ENCODE data around the gene P3H3.
A peak's percentile ranks its signal among the peaks of the same experiment; 100 is the strongest.
"Not testable (repeated sequence)": the region's sequence is repeated elsewhere in the genome, so short reads cannot be mapped to it uniquely, and the experiment has no call there.

The P3H3 gene

GRCh38 chr12:6845395-6845794 lies 17.2 kb downstream of the P3H3 start:
- DNase-seq (ENCODE audit: low spot score), result no peak

- DNase-seq (ENCODE audit: low spot score), result no peak
These were observed 18.2 kb downstream of the P3H3 start for GRCh38 chr12:6846316-6846869.

DNA sequence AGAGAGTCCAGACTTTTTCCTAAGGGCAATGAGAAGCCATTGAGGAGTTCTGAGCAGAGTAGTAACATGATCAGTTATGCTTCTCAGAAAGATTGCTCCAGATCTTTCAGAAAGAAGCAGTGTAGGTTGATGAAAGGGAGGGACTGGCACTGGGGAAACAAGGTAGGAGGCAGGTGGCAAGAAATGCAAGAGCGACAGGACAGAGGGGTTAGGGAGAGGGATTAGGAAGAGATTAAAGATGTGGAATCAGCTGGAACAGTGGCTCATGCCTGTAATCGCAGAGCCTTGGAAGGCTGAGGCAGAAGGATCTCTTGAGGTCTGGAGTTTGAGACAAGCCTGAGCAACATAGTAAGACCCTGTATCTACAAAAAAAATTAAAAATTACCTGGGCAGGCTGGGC lies 19.5 kb downstream of the P3H3 start:
- DNase-seq (ENCODE audit: low spot score), result no peak

- DNase-seq (ENCODE audit: low spot score), result no peak
These were observed 21.2 kb downstream of the P3H3 start for GRCh38 chr12:6849427-6849826.

DNA sequence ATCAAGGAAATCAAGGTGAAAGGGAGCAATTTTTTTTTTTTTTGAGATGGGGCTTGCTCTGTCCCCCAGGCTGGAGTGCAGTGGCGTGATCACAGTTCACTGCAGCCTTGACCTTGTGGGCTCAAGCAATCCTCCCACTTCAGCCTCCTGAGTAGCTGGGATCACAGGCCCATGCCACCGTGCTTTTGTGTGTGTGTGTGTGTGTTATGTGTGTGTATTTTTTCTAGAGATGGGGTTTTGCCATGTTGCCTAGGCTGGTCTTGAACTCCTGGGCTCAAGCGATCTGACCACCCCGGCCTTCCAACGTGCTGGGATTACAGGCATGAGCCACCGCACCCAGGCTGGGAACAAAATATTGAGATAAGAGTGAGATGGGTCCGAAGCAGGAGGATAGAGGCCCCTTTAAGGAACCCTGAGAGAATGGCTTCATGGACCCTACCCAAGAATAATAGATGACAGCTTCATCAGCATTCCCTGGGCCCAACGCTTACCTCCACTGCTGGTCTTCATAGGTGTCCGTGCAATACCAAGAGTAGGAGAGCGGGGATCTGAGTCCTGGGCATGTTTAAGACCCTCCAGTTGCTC lies 21.9 kb downstream of the P3H3 start:
- no peak for DNase-seq (ENCODE audit: low spot score)

DNA sequence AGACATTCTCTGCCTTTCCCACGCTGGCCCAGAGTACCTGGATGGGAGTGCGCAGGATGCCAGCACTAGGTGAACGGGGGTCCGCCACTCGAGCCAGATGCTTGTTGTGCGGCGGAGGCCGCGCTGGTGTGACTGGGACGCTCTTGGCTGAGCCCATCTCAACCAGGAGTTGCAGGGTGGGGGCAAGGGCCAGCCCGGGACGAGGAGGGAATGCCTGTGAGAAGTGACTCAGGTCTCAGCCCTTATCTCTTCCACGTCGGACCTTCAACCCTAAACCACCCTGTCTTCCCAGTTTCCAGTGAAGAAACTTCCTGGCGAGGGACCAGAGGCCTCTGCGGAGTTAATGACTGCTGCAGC lies 22.6 kb downstream of the P3H3 start:
- no peak for DNase-seq (ENCODE audit: low spot score)

DNA sequence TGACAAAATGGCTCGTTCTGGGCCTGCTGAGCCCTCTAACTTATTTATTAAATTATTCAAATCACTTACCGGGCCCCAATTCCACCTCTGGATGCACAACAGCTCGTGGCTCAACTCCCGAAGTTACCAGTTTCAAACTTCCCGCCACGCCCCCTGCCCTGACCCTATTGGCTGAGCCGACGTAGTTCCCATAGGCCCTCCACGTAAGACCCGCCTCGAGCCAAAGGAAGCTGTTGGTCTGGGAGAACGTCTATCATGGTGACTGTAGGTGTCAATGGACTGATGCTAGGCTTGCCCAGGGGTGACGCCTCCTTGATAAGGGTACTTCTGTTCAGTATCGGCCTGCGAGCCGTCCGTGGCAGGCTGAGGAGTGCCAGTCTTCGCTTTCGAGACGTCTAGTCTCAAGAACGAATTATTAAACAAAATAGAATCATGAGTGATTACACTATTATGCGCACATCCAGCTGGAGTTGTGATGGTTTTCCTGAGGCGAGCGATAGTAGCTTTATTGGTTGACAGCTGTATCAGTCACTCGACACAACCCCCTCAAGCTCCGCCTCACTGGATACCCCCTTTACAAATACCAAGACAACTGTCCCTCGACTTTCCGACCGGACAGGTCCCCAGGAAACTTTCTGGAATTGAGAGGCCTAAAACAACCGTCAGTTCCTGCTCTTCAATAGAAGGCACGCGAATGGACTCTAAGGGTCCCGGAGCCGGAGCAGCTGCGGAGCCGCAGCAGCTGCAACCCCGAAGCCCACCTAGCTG lies 23.1 kb downstream of the P3H3 start, which contains the start of gene CDCA3:
Gene CDCA3 (minus strand): TSS at position 134 of the 768 bp plus-strand sequence. CDS start 334 bp downstream, outside the sequence.
- peak; percentile 95 for DNase-seq (ENCODE audit: low spot score)

GRCh38 chr12:6851921-6852650 lies 23.9 kb downstream of the P3H3 start, which contains the start of gene USP5:
TSS of gene USP5 (plus strand) at chr12:6852150. CDS start at chr12:6852180, 30 bp downstream.
- DNase-seq (ENCODE audit: low spot score), result peak; percentile 99

DNA sequence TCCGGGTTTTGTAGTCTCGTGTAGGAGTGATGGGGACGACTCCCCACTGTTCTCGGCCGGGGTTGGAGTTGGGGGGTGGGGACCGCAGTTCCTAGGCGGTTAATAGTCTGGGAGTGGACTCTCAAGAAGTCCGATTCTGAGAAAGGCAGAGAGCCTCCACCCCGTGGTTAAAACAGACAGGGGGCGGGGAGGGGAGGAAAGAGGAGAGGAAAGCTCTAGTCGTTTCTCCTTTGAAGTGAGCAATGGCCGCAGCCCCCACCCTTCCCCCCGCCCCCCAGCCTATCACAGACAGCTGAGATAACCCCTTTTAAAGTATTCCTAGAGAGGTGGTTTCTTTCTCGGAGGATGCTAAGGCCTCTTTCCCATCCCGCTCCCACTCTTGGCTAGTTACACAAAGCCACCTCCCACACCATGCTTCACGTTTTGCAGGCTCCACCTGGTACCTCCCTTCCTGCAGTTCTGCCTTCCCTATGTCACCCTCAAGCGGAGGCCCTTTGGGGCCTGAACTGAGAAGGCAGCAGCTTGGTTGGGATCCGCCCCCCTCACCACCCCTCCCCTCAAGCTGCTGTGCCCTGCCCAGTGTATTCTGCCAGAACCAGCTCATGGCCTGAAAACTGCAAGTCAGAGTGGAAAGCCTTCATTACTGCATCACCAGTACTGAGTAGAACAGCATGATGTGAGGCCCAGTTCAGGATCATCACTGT lies 24.6 kb downstream of the P3H3 start:
- peak; percentile 62 for DNase-seq (ENCODE audit: low spot score)

DNA sequence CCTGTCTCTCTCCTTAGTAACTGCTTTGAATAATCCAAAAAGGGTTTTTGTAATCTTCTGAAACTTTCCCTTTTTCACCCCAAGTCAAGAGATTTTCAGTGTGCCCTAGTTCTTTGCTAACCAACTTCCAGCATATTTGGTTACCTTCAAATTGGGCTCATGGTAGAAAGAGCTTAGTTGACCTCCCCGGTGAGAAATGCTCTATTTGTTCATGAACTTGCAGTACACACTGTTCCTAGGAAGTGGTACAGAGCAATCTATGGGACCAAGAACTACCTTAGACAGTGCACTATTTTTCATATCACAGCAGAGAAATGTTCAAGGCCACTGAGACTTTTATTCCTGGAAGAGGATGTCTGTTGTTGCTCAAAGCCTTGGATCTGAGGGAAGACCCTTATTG lies 25.4 kb downstream of the P3H3 start:
- no peak for DNase-seq (ENCODE audit: low spot score)

- DNase-seq (ENCODE audit: low spot score), result no peak
These were observed 25.8 kb downstream of the P3H3 start for GRCh38 chr12:6854036-6854435.

DNA sequence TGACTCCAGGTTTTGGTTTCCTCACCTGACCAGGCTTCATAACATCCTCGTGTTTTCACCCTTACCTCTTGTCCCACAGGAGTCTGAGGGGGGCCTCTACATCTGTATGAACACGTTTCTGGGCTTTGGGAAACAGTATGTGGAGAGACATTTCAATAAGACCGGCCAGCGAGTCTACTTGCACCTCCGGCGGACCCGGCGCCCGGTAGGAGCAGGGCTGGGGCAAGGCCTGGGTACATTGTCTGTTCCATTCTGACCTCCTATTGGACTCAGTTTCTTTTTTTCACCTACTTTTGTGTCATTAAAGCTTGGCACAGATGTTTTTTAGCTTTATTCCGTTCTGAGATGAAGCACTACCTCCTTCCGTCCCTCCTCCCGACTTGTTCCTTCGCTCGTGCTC lies 27.1 kb downstream of the P3H3 start:
- DNase-seq (ENCODE audit: low spot score), result no peak

DNA sequence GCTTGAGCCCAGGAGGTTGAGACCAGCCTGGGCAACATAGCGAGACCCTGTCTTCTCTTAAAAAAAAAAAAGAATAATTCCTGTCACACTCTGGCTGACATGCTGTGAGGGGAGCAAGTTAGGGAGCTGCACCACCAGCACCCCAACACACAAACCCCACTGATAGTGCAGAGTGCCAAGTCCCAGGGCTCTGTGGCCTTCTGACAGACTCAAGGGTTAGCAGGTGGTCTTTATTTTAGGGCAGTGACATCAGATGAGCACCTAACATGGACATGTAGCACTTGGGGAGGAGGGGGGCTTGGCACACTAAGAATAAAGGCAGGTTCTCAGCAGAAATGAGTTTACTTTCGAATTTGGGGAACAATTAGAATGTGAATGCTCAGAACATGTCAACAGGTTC lies 30.6 kb downstream of the P3H3 start:
- DNase-seq (ENCODE audit: low spot score), result no peak

DNA sequence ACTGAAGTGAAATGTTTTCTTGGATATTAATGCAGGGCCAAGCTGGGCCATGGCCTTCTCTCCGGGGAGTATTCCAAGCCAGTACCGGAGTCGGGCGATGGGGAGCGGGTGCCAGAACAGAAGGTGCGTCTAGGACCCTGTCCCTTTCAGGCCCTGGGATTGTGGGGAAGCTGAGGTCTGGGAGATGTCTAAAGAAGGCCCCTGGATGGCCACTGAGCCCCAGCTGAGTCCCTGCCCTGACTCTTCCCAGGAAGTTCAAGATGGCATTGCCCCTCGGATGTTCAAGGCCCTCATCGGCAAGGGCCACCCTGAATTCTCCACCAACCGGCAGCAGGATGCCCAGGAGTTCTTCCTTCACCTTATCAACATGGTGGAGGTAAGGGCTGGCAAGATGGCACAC lies 31.9 kb downstream of the P3H3 start:
- DNase-seq (ENCODE audit: low spot score), result no peak

DNA sequence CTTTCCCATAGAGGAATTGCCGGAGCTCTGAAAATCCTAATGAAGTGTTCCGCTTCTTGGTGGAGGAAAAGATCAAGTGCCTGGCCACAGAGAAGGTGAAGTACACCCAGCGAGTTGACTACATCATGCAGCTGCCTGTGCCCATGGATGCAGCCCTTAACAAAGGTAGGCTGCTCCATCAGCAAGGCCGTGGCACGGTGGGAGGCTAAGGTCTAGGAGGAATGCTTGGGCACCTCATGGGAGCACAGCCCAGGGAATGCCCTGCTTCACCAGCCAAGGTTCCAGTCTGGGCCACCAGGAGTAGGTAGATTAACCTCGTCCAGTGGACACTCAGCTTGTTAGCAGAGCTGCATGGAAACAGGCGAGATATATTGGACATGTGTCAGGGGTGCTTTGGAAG lies 32.7 kb downstream of the P3H3 start:
- DNase-seq (ENCODE audit: low spot score), result no peak

DNA sequence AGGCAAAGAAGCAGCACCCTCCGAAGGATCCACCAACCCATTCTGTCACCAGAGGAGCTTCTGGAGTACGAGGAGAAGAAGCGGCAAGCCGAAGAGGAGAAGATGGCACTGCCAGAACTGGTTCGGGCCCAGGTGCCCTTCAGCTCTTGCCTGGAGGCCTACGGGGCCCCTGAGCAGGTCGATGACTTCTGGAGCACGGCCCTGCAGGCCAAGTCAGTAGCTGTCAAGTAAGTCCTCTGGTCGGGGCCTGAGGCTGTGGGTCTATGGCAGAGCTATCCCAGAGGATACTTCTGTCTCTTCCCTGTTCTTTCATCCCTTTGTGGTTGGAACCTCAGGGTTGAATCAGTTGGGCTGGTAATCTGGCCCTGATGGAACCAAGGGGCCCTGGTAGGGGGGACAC lies 33.2 kb downstream of the P3H3 start:
- DNase-seq (ENCODE audit: low spot score), result no peak

GRCh38 chr12:6863033-6863432 lies 34.8 kb downstream of the P3H3 start:
- DNase-seq (ENCODE audit: low spot score), result no peak

DNA sequence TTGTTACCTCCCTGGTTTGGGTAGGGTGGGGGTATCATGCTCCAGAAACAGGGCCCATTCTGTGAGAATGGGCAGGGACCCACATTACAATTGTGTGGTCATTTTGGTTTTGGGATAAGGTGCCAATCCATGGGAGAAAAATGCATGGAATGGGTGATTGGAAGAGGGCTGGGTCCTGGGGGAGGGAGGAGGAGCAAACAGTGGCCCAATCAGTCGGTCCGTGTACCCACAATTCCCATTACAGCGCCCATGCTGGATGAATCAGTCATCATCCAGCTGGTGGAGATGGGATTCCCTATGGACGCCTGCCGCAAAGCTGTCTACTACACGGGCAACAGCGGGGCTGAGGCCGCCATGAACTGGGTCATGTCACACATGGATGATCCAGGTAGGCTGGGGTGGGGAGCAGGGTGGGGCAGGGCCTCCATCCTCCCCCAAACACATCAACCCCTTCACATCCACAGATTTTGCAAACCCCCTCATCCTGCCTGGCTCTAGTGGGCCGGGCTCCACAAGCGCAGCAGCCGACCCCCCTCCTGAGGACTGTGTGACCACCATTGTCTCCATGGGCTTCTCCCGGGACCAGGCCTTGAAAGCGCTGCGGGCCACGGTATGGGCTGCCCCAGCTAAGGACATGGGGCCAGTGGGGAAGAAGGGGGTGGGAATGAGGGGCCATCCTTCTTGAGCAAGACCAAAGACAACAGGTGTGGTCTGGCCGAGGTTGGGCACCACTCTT lies 35.5 kb downstream of the P3H3 start:
- DNase-seq (ENCODE audit: low spot score), result no peak

DNA sequence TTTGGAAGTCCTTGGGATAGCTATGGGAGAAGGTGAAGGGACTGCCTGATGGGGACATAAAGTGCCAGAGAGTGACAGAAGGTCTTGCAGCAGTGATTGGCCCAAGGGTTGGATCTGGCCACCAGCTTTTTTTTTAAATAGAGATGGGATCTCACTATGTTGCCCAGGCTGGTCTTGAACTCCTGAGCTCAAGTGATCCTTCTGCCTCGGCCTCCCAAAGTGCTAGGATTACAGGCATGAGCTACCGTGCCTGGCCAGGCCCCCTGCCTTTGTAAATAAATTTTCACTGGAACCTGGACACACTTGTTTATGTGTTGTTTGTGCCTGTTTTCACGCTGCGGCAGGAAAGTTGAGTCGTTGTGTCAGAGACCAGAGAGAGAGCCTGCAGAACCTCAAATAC lies 37.1 kb downstream of the P3H3 start:
- not testable (repeated sequence) for DNase-seq (ENCODE audit: low spot score)

GRCh38 chr12:6866163-6866919 lies 38.1 kb downstream of the P3H3 start:
- DNase-seq (ENCODE audit: low spot score), result no peak

DNA sequence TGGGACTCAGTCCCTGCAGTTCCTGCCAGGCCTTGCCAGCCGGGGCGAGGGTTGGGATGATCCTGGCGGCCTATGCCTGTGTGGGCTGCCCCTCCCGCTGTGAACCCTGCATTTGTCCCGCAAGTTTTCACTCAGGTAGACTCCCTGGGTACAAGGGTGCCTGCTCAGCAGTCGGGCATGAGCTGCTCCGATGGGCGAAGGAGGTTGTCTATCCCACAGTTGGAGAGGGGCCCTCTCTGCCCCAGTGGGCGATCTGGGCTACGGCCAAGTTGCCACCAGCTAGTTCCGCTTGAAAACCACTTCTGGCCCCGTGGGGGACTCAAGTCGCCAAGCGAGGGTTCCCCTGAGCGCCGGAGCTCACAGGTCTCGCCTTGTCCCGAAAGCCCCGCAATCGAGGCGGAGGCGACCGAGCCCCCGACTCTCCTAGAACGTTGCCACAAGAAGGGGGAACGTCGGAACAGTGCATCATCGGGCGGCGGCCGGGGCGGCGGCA lies 38.8 kb downstream of the P3H3 start:
- DNase-seq (ENCODE audit: low spot score), result no peak
